HEK293T (cell line): Measurements from ENCODE around the gene UBXN4.
"Not testable (repeated sequence)": the region's sequence is repeated elsewhere in the genome, so short reads cannot be mapped to it uniquely, and the experiment has no call there.

Source experiments
- ARNT ChIP-seq: fragments of 450-650 bp; IDR thresholded peaks from 2 replicates; pipeline ENCODE4 v1.6.1; 2017; ENCODE audit warnings: mild to moderate bottlenecking
- PKNOX1 ChIP-seq: fragments of 450-650 bp; IDR thresholded peaks from 2 replicates; pipeline ENCODE4 v1.6.1; 2016

DNA sequence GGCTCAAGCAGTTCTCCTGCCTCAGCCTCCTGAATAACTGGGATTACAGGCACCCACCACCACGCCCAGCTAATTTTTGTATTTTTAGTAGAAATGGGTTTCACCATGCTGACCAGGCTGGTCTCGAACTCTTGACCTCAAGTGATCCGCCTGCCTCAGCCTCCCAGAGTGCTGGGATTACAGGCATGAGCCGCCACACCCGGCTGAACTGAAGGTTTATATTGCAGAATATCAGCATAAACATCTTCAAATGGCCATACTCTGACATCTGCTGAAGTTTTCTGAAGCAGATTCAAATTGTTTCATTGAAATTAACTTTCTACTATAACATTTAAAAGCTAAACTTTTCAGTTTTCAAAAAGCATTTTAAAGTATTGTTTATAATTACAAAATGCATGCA is 37.6 kb upstream of the UBXN4 start:
- TF ChIP-seq PKNOX1, ARNT: not testable (repeated sequence)
